Liver (tissue), 9 donors: ENCODE results near the gene TMCO2. TPM values are rescaled to one million over a fixed set of nuclear protein-coding genes. Genes with fewer than 3 reads are reported as not detected.

Source experiments
- DNase-seq: peaks from one replicate; pipeline ENCODE4 v3.0.0-alpha.2; 2017; ENCODE audit warnings: low spot score
- H3K27ac ChIP-seq, 2 donors: one replicate each; pipeline ENCODE4 v1.7.0; 2013; ENCODE audit warnings: inconsistent platforms in 2 of 2, low read length in 2 of 2, control low read depth in 1 of 2, low read depth in 1 of 2, mild to moderate bottlenecking in 1 of 2
- H3K27me3 ChIP-seq, 4 donors: one replicate each; pipeline versions ENCODE4 v1.6.1 to v1.7.0; 2013; ENCODE audit warnings: low read length in 3 of 4, inconsistent platforms in 1 of 4, mild to moderate bottlenecking in 1 of 4, moderate library complexity in 1 of 4; ENCODE audit not compliant: control insufficient read depth in 4 of 4, insufficient read depth in 4 of 4
- H3K36me3 ChIP-seq, 4 donors: one replicate each; pipeline versions ENCODE4 v1.6.1 to v1.7.0; 2013; ENCODE audit warnings: low read length in 3 of 4, mild to moderate bottlenecking in 3 of 4, low read depth in 1 of 4, moderate library complexity in 1 of 4; ENCODE audit not compliant: control insufficient read depth in 4 of 4, insufficient read depth in 3 of 4
- H3K4me1 ChIP-seq, 4 donors: one replicate each; pipeline versions ENCODE4 v1.6.1 to v1.7.0; 2013; ENCODE audit warnings: low read length in 3 of 4, mild to moderate bottlenecking in 3 of 4, moderate library complexity in 1 of 4; ENCODE audit not compliant: control insufficient read depth in 4 of 4, insufficient read depth in 4 of 4
- H3K4me3 ChIP-seq, 3 donors: one replicate each; pipeline versions ENCODE4 v1.6.1 to v1.7.0; 2013; ENCODE audit warnings: low read length in 3 of 3, control low read depth in 1 of 3, low read depth in 1 of 3, mild to moderate bottlenecking in 1 of 3
- H3K9ac ChIP-seq, 2 donors: one replicate each; pipeline ENCODE4 v1.7.0; 2013; ENCODE audit warnings: low read length in 2 of 2, mild to moderate bottlenecking in 2 of 2, moderate library complexity in 2 of 2, control low read depth in 1 of 2, low read depth in 1 of 2
- H3K9me3 ChIP-seq, 4 donors: one replicate each; pipeline versions ENCODE4 v1.6.1 to v1.7.0; 2013; ENCODE audit warnings: low read length in 3 of 4; ENCODE audit not compliant: control insufficient read depth in 4 of 4
- ATF3 ChIP-seq: IDR thresholded peaks from 2 replicates; pipeline ENCODE4 v1.6.1; 2016; ENCODE audit warnings: antibody characterized with exemption
- CTCF ChIP-seq: fragments of 150-350 bp; IDR thresholded peaks from 2 replicates; pipeline ENCODE4 v1.5.1; 2017; ENCODE audit warnings: improper control_type of control experiment, low read depth, low read length; ENCODE audit not compliant: missing input control
- EGR1 ChIP-seq, 2 donors: IDR thresholded peaks; 2 replicates each; pipeline ENCODE4 v1.6.1; 2016 to 2018; ENCODE audit warnings: antibody characterized with exemption in 2 of 2, low read depth in 2 of 2
- FOXA1 ChIP-seq: IDR thresholded peaks from 2 replicates; pipeline ENCODE4 v1.6.1; 2016; ENCODE audit warnings: antibody characterized with exemption
- FOXA2 ChIP-seq: IDR thresholded peaks from 2 replicates; pipeline ENCODE4 v1.6.1; 2016; ENCODE audit warnings: antibody characterized with exemption
- GABPA ChIP-seq, 2 donors: IDR thresholded peaks in 1 of 2; conservative IDR thresholded peaks in 1 of 2; 2 replicates each; pipeline ENCODE4 v1.6.1; 2016; ENCODE audit warnings: antibody characterized with exemption in 2 of 2, mild to moderate bottlenecking in 1 of 2, moderate library complexity in 1 of 2
- HNF4A ChIP-seq, 2 donors: conservative IDR thresholded peaks; 2 replicates each; pipeline ENCODE4 v1.6.1; 2016; ENCODE audit warnings: antibody characterized with exemption in 2 of 2, mild to moderate bottlenecking in 2 of 2
- HNF4G ChIP-seq: IDR thresholded peaks from 2 replicates; pipeline ENCODE4 v1.6.1; 2016; ENCODE audit warnings: antibody characterized with exemption
- JUND ChIP-seq, 2 donors: IDR thresholded peaks; 2 replicates each; pipeline ENCODE4 v1.6.1; 2016; ENCODE audit warnings: antibody characterized with exemption in 2 of 2
- MAX ChIP-seq: IDR thresholded peaks from 2 replicates; pipeline ENCODE4 v1.6.1; 2016; ENCODE audit warnings: antibody characterized with exemption
- NR2F2 ChIP-seq: IDR thresholded peaks from 2 replicates; pipeline ENCODE4 v1.6.1; 2016; ENCODE audit warnings: antibody characterized with exemption
- RAD21 ChIP-seq, 2 donors: IDR thresholded peaks; 2 replicates each; pipeline ENCODE4 v1.6.1; 2016; ENCODE audit warnings: antibody characterized with exemption in 2 of 2, mild to moderate bottlenecking in 2 of 2
- RXRA ChIP-seq, 2 donors: IDR thresholded peaks; 2 replicates each; pipeline ENCODE4 v1.6.1; 2017 to 2018; ENCODE audit warnings: antibody characterized with exemption in 2 of 2, mild to moderate bottlenecking in 1 of 2
- SP1 ChIP-seq: IDR thresholded peaks from 2 replicates; pipeline ENCODE4 v1.6.1; 2018; ENCODE audit warnings: antibody characterized with exemption, mild to moderate bottlenecking
- TAF1 ChIP-seq: conservative IDR thresholded peaks from 2 replicates; pipeline ENCODE4 v1.6.1; 2016; ENCODE audit warnings: antibody characterized with exemption, mild to moderate bottlenecking
- YY1 ChIP-seq: IDR thresholded peaks from 2 replicates; pipeline ENCODE4 v1.6.1; 2016; ENCODE audit warnings: antibody characterized with exemption, mild to moderate bottlenecking
- WGBS: extraction: QIAGEN DNeasy Blood & Tissue Kit; methylation state at CpG from one replicate; pipeline ENCODE4 v1.1.7; 2013; 5-methylcytosine and 5-hydroxymethylcytosine counted together
- polyA plus RNA-seq, 2 donors: library from polyadenylated mRNA; stranded (reverse) in 1 of 2; unstranded in 1 of 2; fragments of 200-250 nt in 1 of 2; fragments of >200 nt in 1 of 2; fragmentation: Nextera tagmentation in 1 of 2; extraction: Ambion mirVana in 1 of 2; gene quantifications; one replicate each; pipeline versions ENCODE4 v1.2.1 to v1.2.3, GENCODE V29; 2013 to 2015
- total RNA-seq, 2 donors: library from RNA; depleted of rRNA; stranded (reverse); fragments of >200 nt; gene quantifications; one replicate each; pipeline ENCODE4 v1.2.3, GENCODE V29; 2014
- TF ChIP-seq, protein P1 (sequence below): IDR thresholded peaks from 2 replicates; pipeline ENCODE4 v1.6.1; 2016; ENCODE audit warnings: antibody characterized with exemption, mild to moderate bottlenecking
- TF ChIP-seq, protein P2 (sequence below): IDR thresholded peaks from 2 replicates; pipeline ENCODE4 v1.6.1; 2016; ENCODE audit warnings: antibody characterized with exemption
- donor health status: healthy.
- donor health status: healthy.
- donor health status: healthy.
- donor health status: healthy.
- donor health status: healthy.

The TMCO2 gene
- total and polyA plus RNA-seq, 4 donors = not detected

DNA sequence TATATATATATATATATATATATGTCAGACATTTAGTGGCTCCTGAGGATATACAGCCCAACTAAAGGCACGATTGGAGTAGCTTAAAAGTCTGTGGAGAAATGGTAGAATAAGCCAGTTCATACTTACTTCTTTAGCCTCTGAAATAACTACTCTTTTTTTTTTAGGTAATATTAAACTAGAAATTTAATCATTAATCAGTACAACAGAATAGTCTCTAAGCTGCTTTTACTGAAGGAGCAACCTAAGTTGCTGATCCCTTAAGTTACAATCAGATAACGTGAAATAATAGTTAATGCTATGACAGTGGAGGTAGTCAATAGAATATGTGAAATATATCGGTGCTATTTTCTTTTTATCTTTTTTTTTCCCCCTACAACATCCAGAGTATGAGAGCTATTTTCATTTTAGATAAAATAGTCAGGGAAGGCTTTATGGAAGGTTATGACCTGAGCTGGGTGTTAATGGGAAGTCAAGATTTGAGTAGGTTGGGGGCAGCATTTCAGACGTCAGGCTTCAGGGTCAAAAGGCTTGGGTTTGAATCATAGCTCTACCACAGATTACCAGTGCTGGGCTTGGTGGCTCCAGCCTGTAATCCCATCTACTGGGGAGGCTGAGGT, 25.9 kb downstream of the TMCO2 start:
- 36% methylated on average over 4 of the region's 4 CpGs for WGBS
- DNase-seq = no peak

GRCh38 chr1:40274331-40274730, 26.6 kb downstream of the TMCO2 start:
- no peak for DNase-seq
- WGBS = 94% methylated on average over 2 of the region's 2 CpGs
- no peak overlapping the region for H3K9ac ChIP-seq
- H3K4me1 ChIP-seq = peaks cover 2 to 11% (median 7%) of the 10 kb centered on the region in 4 donors
- no peak overlapping the region for H3K4me3 ChIP-seq
- H3K9me3 ChIP-seq = no peaks in the 10 kb centered on the region
- H3K36me3 ChIP-seq = peaks cover 5 to 19% (median 16%) of the 10 kb centered on the region in 4 donors
- H3K27me3 ChIP-seq = no peaks in the 10 kb centered on the region
- TF ChIP-seq YY1 (no peak), GABPA (IDR thresholded peaks at IDR 0.05 in 1 of 2, conservative IDR thresholded peaks at IDR 0.05 in 1 of 2) (no peak), MAX (no peak), NR2F2 (no peak), HNF4G (no peak), SP1 (no peak), JUND (IDR thresholded peaks at IDR 0.05) (no peak), CTCF (no peak), ATF3 (no peak), RXRA (IDR thresholded peaks at IDR 0.05) (no peak), RAD21 (IDR thresholded peaks at IDR 0.05) (no peak), FOXA1 (no peak), FOXA2 (no peak), TAF1 (no peak), EGR1 (IDR thresholded peaks at IDR 0.05; ENCODE audit: low read depth in 2 of 2) (no peak), HNF4A (conservative IDR thresholded peaks at IDR 0.05) (no peak)
- TF ChIP-seq, protein P1, sequence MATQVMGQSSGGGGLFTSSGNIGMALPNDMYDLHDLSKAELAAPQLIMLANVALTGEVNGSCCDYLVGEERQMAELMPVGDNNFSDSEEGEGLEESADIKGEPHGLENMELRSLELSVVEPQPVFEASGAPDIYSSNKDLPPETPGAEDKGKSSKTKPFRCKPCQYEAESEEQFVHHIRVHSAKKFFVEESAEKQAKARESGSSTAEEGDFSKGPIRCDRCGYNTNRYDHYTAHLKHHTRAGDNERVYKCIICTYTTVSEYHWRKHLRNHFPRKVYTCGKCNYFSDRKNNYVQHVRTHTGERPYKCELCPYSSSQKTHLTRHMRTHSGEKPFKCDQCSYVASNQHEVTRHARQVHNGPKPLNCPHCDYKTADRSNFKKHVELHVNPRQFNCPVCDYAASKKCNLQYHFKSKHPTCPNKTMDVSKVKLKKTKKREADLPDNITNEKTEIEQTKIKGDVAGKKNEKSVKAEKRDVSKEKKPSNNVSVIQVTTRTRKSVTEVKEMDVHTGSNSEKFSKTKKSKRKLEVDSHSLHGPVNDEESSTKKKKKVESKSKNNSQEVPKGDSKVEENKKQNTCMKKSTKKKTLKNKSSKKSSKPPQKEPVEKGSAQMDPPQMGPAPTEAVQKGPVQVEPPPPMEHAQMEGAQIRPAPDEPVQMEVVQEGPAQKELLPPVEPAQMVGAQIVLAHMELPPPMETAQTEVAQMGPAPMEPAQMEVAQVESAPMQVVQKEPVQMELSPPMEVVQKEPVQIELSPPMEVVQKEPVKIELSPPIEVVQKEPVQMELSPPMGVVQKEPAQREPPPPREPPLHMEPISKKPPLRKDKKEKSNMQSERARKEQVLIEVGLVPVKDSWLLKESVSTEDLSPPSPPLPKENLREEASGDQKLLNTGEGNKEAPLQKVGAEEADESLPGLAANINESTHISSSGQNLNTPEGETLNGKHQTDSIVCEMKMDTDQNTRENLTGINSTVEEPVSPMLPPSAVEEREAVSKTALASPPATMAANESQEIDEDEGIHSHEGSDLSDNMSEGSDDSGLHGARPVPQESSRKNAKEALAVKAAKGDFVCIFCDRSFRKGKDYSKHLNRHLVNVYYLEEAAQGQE = no peak
- TF ChIP-seq, protein P2, sequence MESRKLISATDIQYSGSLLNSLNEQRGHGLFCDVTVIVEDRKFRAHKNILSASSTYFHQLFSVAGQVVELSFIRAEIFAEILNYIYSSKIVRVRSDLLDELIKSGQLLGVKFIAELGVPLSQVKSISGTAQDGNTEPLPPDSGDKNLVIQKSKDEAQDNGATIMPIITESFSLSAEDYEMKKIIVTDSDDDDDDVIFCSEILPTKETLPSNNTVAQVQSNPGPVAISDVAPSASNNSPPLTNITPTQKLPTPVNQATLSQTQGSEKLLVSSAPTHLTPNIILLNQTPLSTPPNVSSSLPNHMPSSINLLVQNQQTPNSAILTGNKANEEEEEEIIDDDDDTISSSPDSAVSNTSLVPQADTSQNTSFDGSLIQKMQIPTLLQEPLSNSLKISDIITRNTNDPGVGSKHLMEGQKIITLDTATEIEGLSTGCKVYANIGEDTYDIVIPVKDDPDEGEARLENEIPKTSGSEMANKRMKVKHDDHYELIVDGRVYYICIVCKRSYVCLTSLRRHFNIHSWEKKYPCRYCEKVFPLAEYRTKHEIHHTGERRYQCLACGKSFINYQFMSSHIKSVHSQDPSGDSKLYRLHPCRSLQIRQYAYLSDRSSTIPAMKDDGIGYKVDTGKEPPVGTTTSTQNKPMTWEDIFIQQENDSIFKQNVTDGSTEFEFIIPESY = no peak
- H3K27ac ChIP-seq = no peak overlapping the region

More for the DNA sequence above, 25.9 kb downstream of the TMCO2 start:
- peak overlapping the region in 1 of 2 donors; percentile 29 for H3K9ac ChIP-seq
- no peak overlapping the region for H3K4me3 ChIP-seq
- no peaks in the 10 kb centered on the region for H3K27me3 ChIP-seq
- H3K4me1 ChIP-seq = peaks cover 2 to 11% (median 7%) of the 10 kb centered on the region in 4 donors
- H3K9me3 ChIP-seq = no peaks in the 10 kb centered on the region
- H3K27ac ChIP-seq = peak overlapping the region in 1 of 2 donors; percentile 10
- H3K36me3 ChIP-seq = peaks cover 7 to 22% (median 16%) of the 10 kb centered on the region in 4 donors
- TF ChIP-seq NR2F2 (no peak), SP1 (peak; percentile 41), HNF4G (peak; percentile 12), CTCF (no peak), HNF4A (conservative IDR thresholded peaks at IDR 0.05) (peak in 1 of 2 donors; percentile 23), GABPA (IDR thresholded peaks at IDR 0.05 in 1 of 2, conservative IDR thresholded peaks at IDR 0.05 in 1 of 2) (no peak), TAF1 (no peak), EGR1 (IDR thresholded peaks at IDR 0.05; ENCODE audit: low read depth in 2 of 2) (no peak)
